H1 (cell line): ENCODE data around the gene FAR1. TPM values are rescaled to one million over a fixed set of nuclear protein-coding genes. Genes with fewer than 3 reads are reported as not detected.

Source experiments
- CTCF ChIA-PET: fragments of 300-600 bp; sonication (Branson Sonifier 250); formaldehyde crosslinking; loops from one replicate; lab custom pipeline; 2021; ENCODE audit not compliant: partially characterized antibody; lab: Charles Lee
- POLR2A ChIA-PET: fragments of 300-600 bp; sonication (Branson Sonifier 250); formaldehyde crosslinking; loops from one replicate; lab custom pipeline; 2021; ENCODE audit warnings: inconsistent platforms; ENCODE audit not compliant: partially characterized antibody; lab: Charles Lee
- DNase-seq, 2 experiments: peaks; one replicate each; pipeline versions ENCODE4 v3.0.0 to v3.0.0-alpha.2; 2010 to 2022; ENCODE audit warnings: low spot score in 2 of 2, low read depth in 1 of 2, mixed read lengths in 1 of 2
- FAIRE-seq: peaks from 2 replicates; lab custom pipeline; 2011; peaks lifted over from hg19 to GRCh38; lab: Jason Lieb, UNC
- H2AFZ ChIP-seq: 2 replicates; pipeline ENCODE4 v1.8.1; 2012; ENCODE audit warnings: low read length, inconsistent platforms
- H2AK5ac ChIP-seq: 2 replicates; pipeline ENCODE4 v1.6.1; 2013; ENCODE audit warnings: low read depth, low read length
- H2BK120ac ChIP-seq: replicated peaks from 2 replicates; pipeline ENCODE3; 2013; ENCODE audit warnings: low read depth, low read length, inconsistent platforms
- H2BK12ac ChIP-seq: 2 replicates; pipeline ENCODE4 v1.6.1; 2013; ENCODE audit warnings: low read depth, low read length
- H2BK15ac ChIP-seq: 2 replicates; pipeline ENCODE4 v1.6.1; 2013; ENCODE audit warnings: low read length
- H2BK20ac ChIP-seq: 2 replicates; pipeline ENCODE4 v1.6.1; 2013; ENCODE audit warnings: low read length
- H2BK5ac ChIP-seq: 2 replicates; pipeline ENCODE4 v1.6.1; 2013; ENCODE audit warnings: low read depth, low read length
- H3K14ac ChIP-seq: 2 replicates; pipeline ENCODE4 v1.6.1; 2013; ENCODE audit warnings: inconsistent platforms; ENCODE audit not compliant: insufficient read length
- H3K18ac ChIP-seq: 2 replicates; pipeline ENCODE4 v1.6.1; 2013; ENCODE audit warnings: low read length; ENCODE audit errors: extremely low read depth
- H3K23ac ChIP-seq: 2 replicates; pipeline ENCODE4 v1.6.1; 2013; ENCODE audit warnings: inconsistent platforms; ENCODE audit not compliant: insufficient read length
- H3K23me2 ChIP-seq: 2 replicates; pipeline ENCODE4 v1.6.1; 2013; ENCODE audit warnings: low read depth, low read length
- H3K27ac ChIP-seq: 2 replicates; pipeline ENCODE4 v1.6.1; 2011; ENCODE audit warnings: low read depth, low read length, inconsistent platforms
- H3K27me3 ChIP-seq, 4 experiments: replicated peaks in 1 of 4; 1 replicate in 1 of 4; 2 replicates in 3 of 4; pipeline versions ENCODE4 v1.6.1 to v1.8.1; 2011 to 2013; ENCODE audit warnings: low read length in 3 of 4, mild to moderate bottlenecking in 3 of 4, inconsistent platforms in 2 of 4, mixed read lengths in 2 of 4, moderate library complexity in 1 of 4; ENCODE audit not compliant: control insufficient read depth in 3 of 4, insufficient read depth in 3 of 4; ENCODE audit errors: extremely low read depth in 1 of 4
- H3K36me3 ChIP-seq, 4 experiments: 2 replicates each; pipeline versions ENCODE4 v1.6.1 to v1.8.1; 2011 to 2013; ENCODE audit warnings: mild to moderate bottlenecking in 4 of 4, low read length in 3 of 4, moderate library complexity in 2 of 4, control low read depth in 1 of 4, inconsistent platforms in 1 of 4; ENCODE audit not compliant: insufficient read depth in 4 of 4, control insufficient read depth in 2 of 4
- H3K4ac ChIP-seq: replicated peaks from 2 replicates; pipeline ENCODE3; 2013; ENCODE audit warnings: low read length, low read depth, mixed read lengths, inconsistent platforms; ENCODE audit not compliant: insufficient read length
- H3K4me1 ChIP-seq, 4 experiments: replicated peaks in 1 of 4; 1 replicate in 1 of 4; 2 replicates in 3 of 4; pipeline versions ENCODE4 v1.6.1 to v1.8.1; 2011 to 2013; ENCODE audit warnings: low read length in 3 of 4, inconsistent platforms in 2 of 4, mixed read lengths in 1 of 4; ENCODE audit not compliant: insufficient read depth in 4 of 4, control insufficient read depth in 3 of 4
- H3K4me2 ChIP-seq, 2 experiments: 2 replicates each; pipeline versions ENCODE4 v1.6.1 to v1.8.1; 2011 to 2013; ENCODE audit warnings: low read depth in 2 of 2, low read length in 2 of 2, control low read depth in 1 of 2, inconsistent platforms in 1 of 2, mild to moderate bottlenecking in 1 of 2; ENCODE audit not compliant: insufficient read depth in 1 of 2
- H3K4me3 ChIP-seq, 4 experiments: fragments of 200-600, 300-600 bp in 1 of 4; sonication (generic), shearing (Covaris generic), sonication (Bioruptor Twin) in 1 of 4; 2 replicates each; pipeline versions ENCODE4 v1.5.1 to v1.8.1; 2011 to 2016; ENCODE audit warnings: low read length in 4 of 4, low read depth in 3 of 4, control low read depth in 2 of 4, inconsistent platforms in 2 of 4, mild to moderate bottlenecking in 2 of 4, mixed read lengths in 1 of 4, moderate library complexity in 1 of 4; ENCODE audit not compliant: insufficient read depth in 2 of 4; ENCODE audit errors: extremely low read depth in 1 of 4
- H3K56ac ChIP-seq: replicated peaks from 2 replicates; pipeline ENCODE3; 2013; ENCODE audit warnings: low read depth, mild to moderate bottlenecking, mixed read lengths, low read length, inconsistent platforms; ENCODE audit not compliant: insufficient read length
- H3K79me1 ChIP-seq: 2 replicates; pipeline ENCODE4 v1.6.1; 2013; ENCODE audit warnings: low read depth, low read length, control low read depth
- H3K79me2 ChIP-seq, 2 experiments: 2 replicates each; pipeline versions ENCODE4 v1.6.1 to v1.8.1; 2012 to 2013; ENCODE audit warnings: low read length in 2 of 2, mild to moderate bottlenecking in 2 of 2, inconsistent platforms in 1 of 2; ENCODE audit not compliant: insufficient read depth in 2 of 2, control insufficient read depth in 1 of 2
- H3K9ac ChIP-seq, 4 experiments: replicated peaks in 1 of 4; 1 replicate in 1 of 4; 2 replicates in 3 of 4; pipeline versions ENCODE4 v1.6.1 to v1.8.1; 2011 to 2013; ENCODE audit warnings: low read depth in 3 of 4, low read length in 3 of 4, control low read depth in 2 of 4, mild to moderate bottlenecking in 2 of 4, moderate library complexity in 2 of 4, inconsistent platforms in 1 of 4; ENCODE audit errors: extremely low read depth in 1 of 4
- H3K9me3 ChIP-seq, 2 experiments: 2 replicates each; pipeline versions ENCODE4 v1.6.1 to v1.8.1; 2012 to 2013; ENCODE audit warnings: mild to moderate bottlenecking in 2 of 2, moderate library complexity in 2 of 2, control low read depth in 1 of 2, inconsistent platforms in 1 of 2, low read depth in 1 of 2, low read length in 1 of 2, mixed read lengths in 1 of 2; ENCODE audit not compliant: insufficient read depth in 2 of 2
- H4K20me1 ChIP-seq, 2 experiments: replicated peaks in 1 of 2; 2 replicates each; pipeline versions ENCODE3 to v1.8.1; 2011 to 2013; ENCODE audit warnings: inconsistent platforms in 2 of 2, low read length in 2 of 2, mild to moderate bottlenecking in 1 of 2; ENCODE audit not compliant: insufficient read depth in 2 of 2, control insufficient read depth in 1 of 2
- H4K5ac ChIP-seq: 2 replicates; pipeline ENCODE4 v1.6.1; 2013; ENCODE audit warnings: low read length, low read depth, mixed read lengths, inconsistent platforms; ENCODE audit not compliant: insufficient read length
- H4K8ac ChIP-seq: 2 replicates; pipeline ENCODE4 v1.8.0; 2013; ENCODE audit warnings: mild to moderate bottlenecking, moderate library complexity, low read length, inconsistent platforms; ENCODE audit not compliant: insufficient read depth; ENCODE audit errors: extremely low read depth
- H4K91ac ChIP-seq: replicated peaks from 2 replicates; pipeline ENCODE3; 2013; ENCODE audit warnings: low read length, mixed read lengths, inconsistent platforms; ENCODE audit not compliant: insufficient read length
- BCL11A ChIP-seq, 2 experiments: IDR thresholded peaks; one replicate each; pipeline ENCODE4 v1.6.1; 2011; ENCODE audit warnings: low read depth in 2 of 2, low read length in 2 of 2, mild to moderate bottlenecking in 2 of 2
- KDM1A ChIP-seq: fragments of 200-600, 300-600 bp; sonication (generic); IDR thresholded peaks from 2 replicates; pipeline ENCODE4 v1.7.1; 2016; ENCODE audit warnings: mild to moderate bottlenecking, low read length, borderline replicate concordance
- SP1 ChIP-seq: IDR thresholded peaks from 2 replicates; pipeline ENCODE4 v1.6.1; 2011; ENCODE audit warnings: low read depth, low read length
- WGBS, 2 experiments: shearing (Covaris generic) in 1 of 2; methylation state at CpG; one replicate each; pipeline versions ENCODE4 v1.1.6 to v1.1.7; 2013 to 2015; ENCODE audit warnings: low lambda C conversion rate in 2 of 2, mixed read lengths in 2 of 2, inconsistent platforms in 1 of 2, low coverage in 1 of 2, missing lambda C conversion rate in 1 of 2; ENCODE audit not compliant: insufficient replicate concordance in 2 of 2, insufficient coverage in 1 of 2, insufficient read length in 1 of 2; ENCODE audit errors: extremely low coverage in 1 of 2, missing lambda C conversion rate in 1 of 2; 5-methylcytosine and 5-hydroxymethylcytosine counted together
- polyA plus RNA-seq, 7 experiments: library from polyadenylated mRNA; depleted of rRNA in 3 of 7; stranded (reverse) in 5 of 7; unstranded in 2 of 7; fragments of >200 nt in 5 of 7; fragments of 200-250 nt in 2 of 7; gene quantifications; 1 replicate in 5 of 7; 2 replicates in 1 of 7; 4 replicates in 1 of 7; pipeline versions ENCODE4 v1.2.1 to v1.2.3, GENCODE V29; 2011 to 2013; ENCODE audit warnings: missing spikeins in 2 of 7, mixed read lengths in 2 of 7
- total RNA-seq: library from RNA; stranded (reverse); fragmentation: NEBNext Ultra II Directional; extraction: Animal tissue kit (Norgen Biotek cat#: 25700); gene quantifications from 2 replicates; pipeline ENCODE4 v1.2.1, GENCODE V29; 2021

FAR1 gene
- total and polyA plus RNA-seq, 2 of the 8 experiments (the other 6 are each of a cell fraction or from before 2014, with no cell fraction given) = 29.7 to 68.5 TPM

DNA sequence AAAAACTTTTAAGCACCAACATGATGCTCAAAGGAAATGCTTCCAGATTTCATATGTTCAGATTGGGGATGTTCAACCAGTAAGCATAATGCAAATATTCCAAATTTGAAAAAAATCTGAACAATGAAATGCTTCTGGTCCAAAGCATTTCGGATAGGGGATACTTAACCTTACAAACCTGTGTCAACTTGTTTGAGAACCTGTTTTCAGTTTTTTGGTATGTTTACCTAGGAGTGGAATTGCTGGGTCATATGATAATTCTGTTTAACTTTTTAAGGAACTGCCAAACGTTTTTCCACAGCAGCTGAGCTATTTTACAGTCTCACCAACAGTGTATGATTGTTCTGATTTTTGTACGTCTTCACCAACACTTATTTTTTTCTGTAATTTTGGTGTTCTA, 23.7 kb downstream of the FAR1 start:
- Histone ChIP-seq H3K4me2 (no peak overlapping the region), H3K4ac (no peak overlapping the region), H3K18ac (no peak overlapping the region), H3K27ac (no peak overlapping the region), H2BK15ac (no peak overlapping the region), H3K56ac (no peak overlapping the region), H4K20me1 (peaks cover 2 to 3% of the 10 kb centered on the region in 2 experiments), H3K4me1 (no peaks in the 10 kb centered on the region), H3K27me3 (no peaks in the 10 kb centered on the region), H4K5ac (no peak overlapping the region), H3K4me3 (no peak overlapping the region), H2BK120ac (no peak overlapping the region), H2BK5ac (no peak overlapping the region), H3K9ac (no peak overlapping the region), H2AK5ac (no peak overlapping the region), H2AFZ (no peak overlapping the region), H3K36me3 (peaks cover 0 to 16% (median 5%) of the 10 kb centered on the region in 4 experiments; a peak in 4 of 8 replicates), H3K23ac (no peak overlapping the region), H4K91ac (no peak overlapping the region), H3K23me2 (no peaks in the 10 kb centered on the region), H3K9me3 (no peaks in the 10 kb centered on the region), H3K79me1 (no peaks in the 10 kb centered on the region), H4K8ac (no peak overlapping the region), H3K14ac (no peak overlapping the region), H2BK20ac (no peak overlapping the region), H3K79me2 (peaks cover 14 to 81% of the 10 kb centered on the region in 2 experiments), H2BK12ac (no peak overlapping the region)
- 82% methylated on average over 3 of the region's 3 CpGs; no CpG with 5 or more reads in 1 of the 2 experiments for WGBS, 2 experiments
- FAIRE-seq (no peak), DNase-seq (no peak)
- ChIA-PET CTCF (interaction anchor here (1.2 kb wide), 1 partner anchor 205 kb away, joined by 3 read pairs; no protein-coding TSS in a partner anchor), POLR2A (no interaction called here)
- TF ChIP-seq BCL11A (IDR thresholded peaks at IDR 0.05; ENCODE audit: low read depth in 2 of 2, low read length in 2 of 2) = no peak
- TF ChIP-seq SP1 = no peak
- no peak for TF ChIP-seq KDM1A
